ENCODE measurements around the gene ADCY9.

- TF ChIP-seq, protein P1, sequence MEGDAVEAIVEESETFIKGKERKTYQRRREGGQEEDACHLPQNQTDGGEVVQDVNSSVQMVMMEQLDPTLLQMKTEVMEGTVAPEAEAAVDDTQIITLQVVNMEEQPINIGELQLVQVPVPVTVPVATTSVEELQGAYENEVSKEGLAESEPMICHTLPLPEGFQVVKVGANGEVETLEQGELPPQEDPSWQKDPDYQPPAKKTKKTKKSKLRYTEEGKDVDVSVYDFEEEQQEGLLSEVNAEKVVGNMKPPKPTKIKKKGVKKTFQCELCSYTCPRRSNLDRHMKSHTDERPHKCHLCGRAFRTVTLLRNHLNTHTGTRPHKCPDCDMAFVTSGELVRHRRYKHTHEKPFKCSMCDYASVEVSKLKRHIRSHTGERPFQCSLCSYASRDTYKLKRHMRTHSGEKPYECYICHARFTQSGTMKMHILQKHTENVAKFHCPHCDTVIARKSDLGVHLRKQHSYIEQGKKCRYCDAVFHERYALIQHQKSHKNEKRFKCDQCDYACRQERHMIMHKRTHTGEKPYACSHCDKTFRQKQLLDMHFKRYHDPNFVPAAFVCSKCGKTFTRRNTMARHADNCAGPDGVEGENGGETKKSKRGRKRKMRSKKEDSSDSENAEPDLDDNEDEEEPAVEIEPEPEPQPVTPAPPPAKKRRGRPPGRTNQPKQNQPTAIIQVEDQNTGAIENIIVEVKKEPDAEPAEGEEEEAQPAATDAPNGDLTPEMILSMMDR (IDR thresholded peaks at IDR 0.05), result no peak
- TF ChIP-seq POLR2A (IDR thresholded peaks at IDR 0.05) (no peak), EP300 (IDR thresholded peaks at IDR 0.05) (no peak)
Measured at GRCh38 chr16:3984111-3985060, 131.9 kb downstream of the ADCY9 start.

Measured in tibial nerve (tissue), 4 donors.